T-helper 1 cell (primary cell): ENCODE measurements around the gene UNC13C.

ENCODE experiments used
- DNase-seq, 5 donors: peaks; one replicate each; pipeline ENCODE4 v3.0.0-alpha.2; 2012 to 2020

UNC13C gene

GRCh38 chr15:54120949-54121463 is 142.8 kb downstream of the UNC13C start:
- no peak for DNase-seq

- DNase-seq = no peak
Measured at GRCh38 chr15:54127574-54127973, 149.3 kb downstream of the UNC13C start.

- DNase-seq = no peak
Measured at GRCh38 chr15:54131410-54131809, 153.2 kb downstream of the UNC13C start.

GRCh38 chr15:54149115-54149531 is 170.9 kb downstream of the UNC13C start:
- DNase-seq = no peak

- DNase-seq = no peak
Measured at GRCh38 chr15:54150255-54150654, 172.0 kb downstream of the UNC13C start.

- no peak for DNase-seq
Measured at GRCh38 chr15:54159012-54159411, 180.8 kb downstream of the UNC13C start.

GRCh38 chr15:54187325-54187724 is 209.1 kb downstream of the UNC13C start:
- DNase-seq = no peak

GRCh38 chr15:54197995-54198394 is 219.8 kb downstream of the UNC13C start:
- DNase-seq = no peak

GRCh38 chr15:54206586-54207321 is 228.5 kb downstream of the UNC13C start:
- DNase-seq = no peak

- no peak for DNase-seq
Measured at GRCh38 chr15:54208786-54209185, 230.5 kb downstream of the UNC13C start.

- no peak for DNase-seq
Measured at GRCh38 chr15:54212635-54213034, 234.4 kb downstream of the UNC13C start.

GRCh38 chr15:54226455-54226854 is 248.2 kb downstream of the UNC13C start:
- no peak for DNase-seq

- no peak for DNase-seq
Measured at GRCh38 chr15:54227569-54227968, 249.3 kb downstream of the UNC13C start.

GRCh38 chr15:54250326-54250725 is 272.1 kb downstream of the UNC13C start:
- no peak for DNase-seq

GRCh38 chr15:54256190-54256589 is 277.9 kb downstream of the UNC13C start:
- DNase-seq = no peak

GRCh38 chr15:54273928-54274327 is 295.7 kb downstream of the UNC13C start:
- no peak for DNase-seq

GRCh38 chr15:54277834-54278233 is 299.6 kb downstream of the UNC13C start:
- no peak for DNase-seq

GRCh38 chr15:54280726-54281125 is 302.5 kb downstream of the UNC13C start:
- no peak for DNase-seq

- DNase-seq = no peak
Measured at GRCh38 chr15:54282228-54282836, 304.1 kb downstream of the UNC13C start.

GRCh38 chr15:54288049-54288448 is 309.8 kb downstream of the UNC13C start:
- DNase-seq = no peak

GRCh38 chr15:54289590-54290136 is 311.4 kb downstream of the UNC13C start:
- peak in 1 of 5 donors; percentile 32 for DNase-seq

GRCh38 chr15:54298396-54298795 is 320.2 kb downstream of the UNC13C start:
- no peak for DNase-seq

- no peak for DNase-seq
Measured at GRCh38 chr15:54304321-54304720, 326.1 kb downstream of the UNC13C start.

GRCh38 chr15:54305138-54305537 is 326.9 kb downstream of the UNC13C start:
- DNase-seq = no peak
